ENCODE data around the gene IPCEF1. TPM values are rescaled to one million over a fixed set of nuclear protein-coding genes. Genes with fewer than 3 reads are reported as not detected.

Gene IPCEF1
- total and polyA plus RNA-seq, 2 of the 4 experiments (the other 2 are of a cell fraction) = under 0.01 to 0.03 TPM

DNA sequence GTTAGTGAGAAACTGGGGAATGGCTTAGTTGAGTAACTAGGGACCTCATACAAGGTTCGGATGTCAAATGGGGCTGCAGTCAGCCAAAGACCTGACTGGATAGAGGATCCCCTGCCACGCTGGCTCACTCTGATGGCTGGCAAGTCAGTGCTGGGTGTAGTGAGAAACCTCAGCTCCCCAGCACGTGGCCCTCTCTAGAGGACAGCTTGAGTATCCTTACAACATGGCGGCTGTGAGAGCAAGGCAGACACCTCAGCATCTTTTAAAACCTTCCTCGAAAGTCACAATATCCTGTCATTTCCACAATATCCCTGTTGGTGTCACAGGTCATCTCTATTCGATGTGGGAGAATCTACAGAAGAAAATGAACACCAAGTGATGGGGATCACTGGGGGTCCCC, 26.7 kb upstream of the IPCEF1 start:
- in situ Hi-C loops (cut with MboI; ENCODE audit: low sequenced_read_pairs) (no loop called here), dilution Hi-C loops (cut with HindIII; ENCODE audit: low sequenced_read_pairs, unreplicated experiment) (no loop called here), intact Hi-C loops (cut with micrococcal nuclease) (no loop called here)
- Histone ChIP-seq H2BK20ac (ENCODE audit: low read depth, low read length) (no peak overlapping the region; the same call in 1 of the 2 replicates), H3K23ac (ENCODE audit: low read depth, low read length) (no peak overlapping the region), H3K4me3 (ENCODE audit: insufficient read depth, low read depth, low read length) (no peak overlapping the region), H3K14ac (replicated peaks; ENCODE audit: low read depth, low read length) (no peak overlapping the region), H3K27ac (ENCODE audit: insufficient read depth, low read length) (no peak overlapping the region), H4K91ac (ENCODE audit: insufficient read depth, low read depth, low read length) (no peak overlapping the region), H3K27me3 (ENCODE audit: control insufficient read depth, insufficient read depth, low read length) (no peaks in the 10 kb centered on the region), H3K4ac (ENCODE audit: low read depth, low read length) (peak overlapping the region; percentile 27; the same call in 1 of the 2 replicates), H3K9me1 (ENCODE audit: insufficient read depth, low read length) (peaks cover 6% of the 10 kb centered on the region; the same call in 1 of the 2 replicates), H2BK120ac (ENCODE audit: low read depth, low read length) (peak overlapping the region; percentile 7; the same call in 1 of the 2 replicates), H2AFZ (replicated peaks; ENCODE audit: low read length, poor library complexity) (no peak overlapping the region), H3K56ac (ENCODE audit: extremely low read depth, insufficient read depth, low read length) (no peak overlapping the region), H3K9me3 (ENCODE audit: control insufficient read depth, insufficient read depth, low read length) (peaks cover 3% of the 10 kb centered on the region; the same call in 1 of the 2 replicates), H3K36me3 (ENCODE audit: control insufficient read depth, insufficient read depth, low read length) (no peaks in the 10 kb centered on the region), H4K8ac (ENCODE audit: low read depth in 2 of 2, low read length in 2 of 2) (no peak overlapping the region), H2AK5ac (ENCODE audit: low read depth, low read length) (peak overlapping the region; percentile 79; the same call in 1 of the 2 replicates), H3K9ac (ENCODE audit: low read depth, low read length) (no peak overlapping the region), H3K4me1 (ENCODE audit: control insufficient read depth, insufficient read depth, low read length) (peaks cover 8% of the 10 kb centered on the region), H3K18ac (ENCODE audit: low read depth, low read length) (no peak overlapping the region), H3K4me2 (ENCODE audit: low read depth, low read length) (no peak overlapping the region), H4K5ac (ENCODE audit: low read depth, low read length) (no peak overlapping the region), H3K79me1 (ENCODE audit: low read depth in 1 of 2, low read length in 2 of 2) (no peaks in the 10 kb centered on the region), H2BK5ac (ENCODE audit: low read depth, low read length, poor library complexity, severe bottlenecking) (no peak overlapping the region), H2BK15ac (ENCODE audit: low read depth, low read length) (peak overlapping the region; percentile 26; the same call in 1 of the 3 replicates), H4K20me1 (ENCODE audit: insufficient read depth, low read length) (peaks cover 4% of the 10 kb centered on the region; the same call in 1 of the 2 replicates), H2AK9ac (replicated peaks; ENCODE audit: low read depth, low read length, poor library complexity) (no peak overlapping the region)
- POLR2A ChIA-PET (ENCODE audit: unreplicated experiment) = no interaction called here
- 96% methylated on average over 4 of the region's 6 CpGs; no CpG with 5 or more reads in 1 of the 2 experiments for WGBS, 2 experiments (ENCODE audit: extremely low coverage in 2 of 2, insufficient read length in 1 of 2)
- TF ChIP-seq MXI1 (IDR thresholded peaks at IDR 0.05; ENCODE audit: borderline replicate concordance, low read depth, low read length) = no peak
- no peak for TF ChIP-seq MAFK (IDR thresholded peaks at IDR 0.05; ENCODE audit: low read depth, low read length)
- TF ChIP-seq, protein P1, sequence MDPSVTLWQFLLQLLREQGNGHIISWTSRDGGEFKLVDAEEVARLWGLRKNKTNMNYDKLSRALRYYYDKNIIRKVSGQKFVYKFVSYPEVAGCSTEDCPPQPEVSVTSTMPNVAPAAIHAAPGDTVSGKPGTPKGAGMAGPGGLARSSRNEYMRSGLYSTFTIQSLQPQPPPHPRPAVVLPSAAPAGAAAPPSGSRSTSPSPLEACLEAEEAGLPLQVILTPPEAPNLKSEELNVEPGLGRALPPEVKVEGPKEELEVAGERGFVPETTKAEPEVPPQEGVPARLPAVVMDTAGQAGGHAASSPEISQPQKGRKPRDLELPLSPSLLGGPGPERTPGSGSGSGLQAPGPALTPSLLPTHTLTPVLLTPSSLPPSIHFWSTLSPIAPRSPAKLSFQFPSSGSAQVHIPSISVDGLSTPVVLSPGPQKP (IDR thresholded peaks at IDR 0.05; ENCODE audit: borderline replicate concordance, low read depth, low read length) = no peak
- TF ChIP-seq BHLHE40 (IDR thresholded peaks at IDR 0.05; ENCODE audit: low read depth, low read length) = no peak
- no peak for TF ChIP-seq MAZ (IDR thresholded peaks at IDR 0.05; ENCODE audit: borderline replicate concordance, low read depth, low read length)
- no peak for TF ChIP-seq POLR2A (IDR thresholded peaks at IDR 0.05; ENCODE audit: low read depth, low read length)
- TF ChIP-seq RFX5 (IDR thresholded peaks at IDR 0.05; ENCODE audit: low read depth, low read length) = no peak
- TF ChIP-seq SMC3 (IDR thresholded peaks at IDR 0.05; ENCODE audit: low read depth, low read length) = no peak
- TF ChIP-seq, protein P2, sequence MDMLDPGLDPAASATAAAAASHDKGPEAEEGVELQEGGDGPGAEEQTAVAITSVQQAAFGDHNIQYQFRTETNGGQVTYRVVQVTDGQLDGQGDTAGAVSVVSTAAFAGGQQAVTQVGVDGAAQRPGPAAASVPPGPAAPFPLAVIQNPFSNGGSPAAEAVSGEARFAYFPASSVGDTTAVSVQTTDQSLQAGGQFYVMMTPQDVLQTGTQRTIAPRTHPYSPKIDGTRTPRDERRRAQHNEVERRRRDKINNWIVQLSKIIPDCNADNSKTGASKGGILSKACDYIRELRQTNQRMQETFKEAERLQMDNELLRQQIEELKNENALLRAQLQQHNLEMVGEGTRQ (IDR thresholded peaks at IDR 0.05; ENCODE audit: low read depth, low read length) = no peak
- TF ChIP-seq CEBPB (IDR thresholded peaks at IDR 0.05; ENCODE audit: low read depth, low read length) = no peak
- no peak for TF ChIP-seq CHD1 (IDR thresholded peaks at IDR 0.05; ENCODE audit: low read depth, low read length)
- no peak for TF ChIP-seq RAD21 (IDR thresholded peaks at IDR 0.05; ENCODE audit: low read length)
- TF ChIP-seq RCOR1 (IDR thresholded peaks at IDR 0.05; ENCODE audit: insufficient replicate concordance, low read length) = no peak
- no peak for TF ChIP-seq NFE2L2 (IDR thresholded peaks at IDR 0.05; ENCODE audit: low read depth, low read length)
- DNase-seq (no peak), ATAC-seq (ENCODE audit: low read depth) (no peak)
- CTCF ChIA-PET = no interaction called here
- no TSS peak for BruUV-seq (replicated peaks)
